KMS-11 (cell line): ENCODE measurements around the gene PDIA4.
A peak's percentile ranks its signal among the peaks of the same experiment; 100 is the strongest.
"Not testable (repeated sequence)": the region's sequence is repeated elsewhere in the genome, so short reads cannot be mapped to it uniquely, and the experiment has no call there.

ENCODE experiments used
- H2AFZ ChIP-seq: fragments of 200-600 bp; sonication (generic); 2 replicates; pipeline ENCODE4 v1.6.1; 2016; ENCODE audit warnings: antibody characterized with exemption, mixed run types, low read depth
- H3K27ac ChIP-seq: fragments of 200-600 bp; sonication (generic); 2 replicates; pipeline ENCODE4 v1.6.1; 2016; ENCODE audit warnings: mild to moderate bottlenecking, mixed run types
- H3K27me3 ChIP-seq: fragments of 200-600 bp; sonication (generic); 2 replicates; pipeline ENCODE4 v1.6.1; 2017; ENCODE audit warnings: mild to moderate bottlenecking, low read depth, mixed run types, moderate library complexity; ENCODE audit not compliant: insufficient read depth
- H3K36me3 ChIP-seq: fragments of 200-600 bp; sonication (generic); 2 replicates; pipeline ENCODE4 v1.6.1; 2017; ENCODE audit warnings: mild to moderate bottlenecking, mixed run types; ENCODE audit not compliant: insufficient read depth
- H3K4me1 ChIP-seq: fragments of 200-600 bp; sonication (generic); 2 replicates; pipeline ENCODE4 v1.6.1; 2016; ENCODE audit warnings: mild to moderate bottlenecking, low read depth, mixed run types; ENCODE audit not compliant: poor library complexity, severe bottlenecking
- H3K4me2 ChIP-seq: fragments of 200-600 bp; sonication (generic); 2 replicates; pipeline ENCODE4 v1.7.0; 2016; ENCODE audit warnings: mild to moderate bottlenecking, mixed run types
- H3K4me3 ChIP-seq: fragments of 200-600 bp; sonication (generic); IDR thresholded peaks from 2 replicates; pipeline ENCODE4 v1.6.1; 2017; ENCODE audit warnings: low read depth, low read length, mixed read lengths; ENCODE audit not compliant: insufficient read depth
- H3K79me2 ChIP-seq: fragments of 200-600 bp; sonication (generic); 2 replicates; pipeline ENCODE4 v1.6.1; 2016; ENCODE audit warnings: low read depth, mixed run types; ENCODE audit not compliant: insufficient read depth
- H3K9ac ChIP-seq: fragments of 200-600 bp; sonication (generic); 2 replicates; pipeline ENCODE4 v1.6.1; 2016; ENCODE audit warnings: mild to moderate bottlenecking, mixed run types
- H4K20me1 ChIP-seq: fragments of 200-600 bp; sonication (generic); 2 replicates; pipeline ENCODE4 v1.6.1; 2016; ENCODE audit warnings: mild to moderate bottlenecking, mixed run types; ENCODE audit not compliant: insufficient read depth
- TF ChIP-seq, protein P1 (sequence below): fragments of 200-600 bp; sonication (generic); conservative IDR thresholded peaks from 2 replicates; pipeline ENCODE4 v1.6.1; 2017; ENCODE audit warnings: low read depth, mild to moderate bottlenecking, antibody characterized with exemption, low read length, moderate library complexity, mixed read lengths

Gene PDIA4

DNA sequence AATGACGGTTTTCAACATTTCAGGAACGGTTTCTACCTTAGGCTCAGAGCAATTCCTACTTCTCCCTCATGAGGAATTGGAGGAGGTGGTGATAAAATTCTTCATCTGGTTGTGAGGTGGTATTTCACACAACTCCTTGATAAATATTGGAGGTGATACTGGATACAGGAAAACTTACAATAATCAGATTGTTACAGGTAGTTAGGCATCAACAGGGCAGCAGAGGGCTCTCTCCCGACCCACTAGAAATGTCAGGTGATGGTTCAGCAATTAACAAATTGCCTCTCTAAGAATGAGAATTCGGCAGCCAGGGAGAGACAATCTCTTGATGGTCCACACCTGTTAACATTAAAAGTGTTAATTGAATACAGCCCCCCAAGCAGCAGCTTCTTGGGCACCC is 39.6 kb upstream of the PDIA4 start:
- Histone ChIP-seq H3K36me3 (peaks cover 3% of the 10 kb centered on the region; the same call in 1 of the 2 replicates), H3K27me3 (no peaks in the 10 kb centered on the region)
- TF ChIP-seq, protein P1, sequence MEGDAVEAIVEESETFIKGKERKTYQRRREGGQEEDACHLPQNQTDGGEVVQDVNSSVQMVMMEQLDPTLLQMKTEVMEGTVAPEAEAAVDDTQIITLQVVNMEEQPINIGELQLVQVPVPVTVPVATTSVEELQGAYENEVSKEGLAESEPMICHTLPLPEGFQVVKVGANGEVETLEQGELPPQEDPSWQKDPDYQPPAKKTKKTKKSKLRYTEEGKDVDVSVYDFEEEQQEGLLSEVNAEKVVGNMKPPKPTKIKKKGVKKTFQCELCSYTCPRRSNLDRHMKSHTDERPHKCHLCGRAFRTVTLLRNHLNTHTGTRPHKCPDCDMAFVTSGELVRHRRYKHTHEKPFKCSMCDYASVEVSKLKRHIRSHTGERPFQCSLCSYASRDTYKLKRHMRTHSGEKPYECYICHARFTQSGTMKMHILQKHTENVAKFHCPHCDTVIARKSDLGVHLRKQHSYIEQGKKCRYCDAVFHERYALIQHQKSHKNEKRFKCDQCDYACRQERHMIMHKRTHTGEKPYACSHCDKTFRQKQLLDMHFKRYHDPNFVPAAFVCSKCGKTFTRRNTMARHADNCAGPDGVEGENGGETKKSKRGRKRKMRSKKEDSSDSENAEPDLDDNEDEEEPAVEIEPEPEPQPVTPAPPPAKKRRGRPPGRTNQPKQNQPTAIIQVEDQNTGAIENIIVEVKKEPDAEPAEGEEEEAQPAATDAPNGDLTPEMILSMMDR, result 0 out of 2 replicates have a peak, but pooled peaks have one; percentile 18

GRCh38 chr7:149063476-149063875 is 35.2 kb upstream of the PDIA4 start:
- Histone ChIP-seq H3K4me3 (no peak overlapping the region), H3K27me3 (no peaks in the 10 kb centered on the region), H3K4me2 (no peak overlapping the region), H3K27ac (no peak overlapping the region), H3K36me3 (no peaks in the 10 kb centered on the region), H3K9ac (no peak overlapping the region), H2AFZ (no peak overlapping the region), H3K79me2 (no peaks in the 10 kb centered on the region), H4K20me1 (no peaks in the 10 kb centered on the region), H3K4me1 (peaks cover 7% of the 10 kb centered on the region)
- TF ChIP-seq, protein P1, result no peak

More for the DNA sequence above, 39.6 kb upstream of the PDIA4 start:
- Histone ChIP-seq H3K9ac (no peak overlapping the region), H3K4me1 (no peaks in the 10 kb centered on the region), H3K4me3 (no peak overlapping the region), H3K4me2 (no peak overlapping the region), H3K27ac (no peak overlapping the region), H4K20me1 (no peaks in the 10 kb centered on the region), H2AFZ (no peak overlapping the region), H3K79me2 (no peaks in the 10 kb centered on the region)

GRCh38 chr7:149062217-149062899 is 34.1 kb upstream of the PDIA4 start:
- not testable (repeated sequence) for H3K27me3 ChIP-seq, H3K79me2 ChIP-seq, H2AFZ ChIP-seq, H3K4me1 ChIP-seq, H4K20me1 ChIP-seq, H3K9ac ChIP-seq, H3K36me3 ChIP-seq, H3K27ac ChIP-seq, H3K4me3 ChIP-seq, H3K4me2 ChIP-seq

DNA sequence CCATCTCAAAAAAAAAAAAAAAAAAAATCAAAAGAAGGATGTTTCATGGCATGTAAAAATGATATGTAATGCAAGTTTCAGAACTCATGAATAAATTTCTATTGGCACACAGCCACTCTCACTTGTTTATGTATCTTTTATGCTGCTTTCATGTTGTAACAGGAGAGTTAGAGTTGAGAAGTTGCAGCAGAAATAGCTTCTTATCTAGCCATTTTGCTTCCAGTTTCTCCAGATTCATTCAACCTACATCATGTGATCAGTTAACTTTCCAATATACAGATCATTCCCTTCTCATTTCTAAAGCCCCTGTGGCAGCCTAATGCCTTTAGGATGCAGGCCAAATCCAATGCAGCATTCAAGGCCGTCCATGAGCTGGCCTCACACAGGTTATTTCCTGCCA is 31.9 kb upstream of the PDIA4 start:
- Histone ChIP-seq H3K4me2 (no peak overlapping the region; the same call in 1 of the 2 replicates), H3K4me1 (peaks cover 7% of the 10 kb centered on the region), H2AFZ (no peak overlapping the region), H3K9ac (no peak overlapping the region), H4K20me1 (no peaks in the 10 kb centered on the region), H3K4me3 (no peak overlapping the region), H3K36me3 (no peaks in the 10 kb centered on the region), H3K27ac (no peak overlapping the region), H3K27me3 (no peaks in the 10 kb centered on the region), H3K79me2 (no peaks in the 10 kb centered on the region)
- TF ChIP-seq, protein P1, result no peak

GRCh38 chr7:149053885-149054284 is 25.6 kb upstream of the PDIA4 start:
- H3K4me1 ChIP-seq, result no peaks in the 10 kb centered on the region
- TF ChIP-seq, protein P1, result no peak
- no peaks in the 10 kb centered on the region for H3K36me3 ChIP-seq
- H3K27me3 ChIP-seq, result no peaks in the 10 kb centered on the region
- no peak overlapping the region for H3K4me2 ChIP-seq
- no peak overlapping the region for H3K9ac ChIP-seq
- no peaks in the 10 kb centered on the region for H4K20me1 ChIP-seq
- no peak overlapping the region for H3K4me3 ChIP-seq
- no peak overlapping the region for H3K27ac ChIP-seq
- no peak overlapping the region for H2AFZ ChIP-seq
- H3K79me2 ChIP-seq, result no peaks in the 10 kb centered on the region
